Epithelial cell of proximal tubule (primary cell): ENCODE data around the gene C2orf72. TPM values are rescaled to one million over a fixed set of nuclear protein-coding genes. Genes with fewer than 3 reads are reported as not detected.

ENCODE experiments used
- DNase-seq: peaks from one replicate; pipeline ENCODE4 v3.0.0-alpha.2; 2011; ENCODE audit warnings: low read depth
- H3K4me3 ChIP-seq: 2 replicates; pipeline ENCODE4 v1.5.1; 2011; ENCODE audit warnings: low read depth, mild to moderate bottlenecking, low read length
- total RNA-seq: library from RNA; depleted of rRNA; stranded (reverse); fragments of >200 nt; gene quantifications from 2 replicates; pipeline ENCODE4 v1.2.3, GENCODE V29; 2015
- TF ChIP-seq, protein P1 (sequence below): conservative IDR thresholded peaks from 2 replicates; pipeline ENCODE4 v1.5.1; 2012; ENCODE audit warnings: low read depth, mild to moderate bottlenecking, low read length

The C2orf72 gene
- 0.29 and 3.8 TPM in 2 replicates for total RNA-seq

DNA sequence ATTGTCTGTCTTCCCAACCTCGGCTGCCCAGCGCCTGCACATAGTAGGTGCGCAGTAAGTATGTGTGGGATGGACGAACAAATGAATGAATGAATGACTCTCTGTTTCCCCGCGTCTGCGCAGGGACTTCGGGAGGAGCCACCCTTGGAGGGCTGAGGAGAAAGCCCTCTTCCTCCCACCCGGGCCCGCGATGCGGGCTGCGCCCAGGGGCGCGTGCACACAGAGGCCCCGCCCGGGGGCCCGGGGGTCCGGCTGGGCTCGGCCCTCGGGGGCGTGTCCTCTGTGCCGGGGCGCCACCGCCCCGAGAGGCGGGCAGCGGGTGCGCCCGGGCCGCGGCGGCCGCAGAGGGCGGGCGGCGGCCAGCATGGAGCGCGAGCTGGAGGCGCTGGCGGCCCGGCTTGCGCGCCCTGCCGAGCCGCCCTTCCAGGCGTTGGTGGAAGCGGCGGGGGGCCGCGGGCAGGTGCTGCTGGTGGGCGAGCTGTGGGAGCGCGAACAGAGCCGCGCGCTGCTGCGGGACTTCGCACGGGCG lies at the start of gene C2orf72:
C2orf72 (plus strand) TSS at position 322 of the 529 bp plus-strand sequence; CDS start at position 365, 43 bp downstream.
- DNase-seq, result no peak
- peak within 1 kb of the TSS; percentile 8 for H3K4me3 ChIP-seq
- TF ChIP-seq, protein P1, sequence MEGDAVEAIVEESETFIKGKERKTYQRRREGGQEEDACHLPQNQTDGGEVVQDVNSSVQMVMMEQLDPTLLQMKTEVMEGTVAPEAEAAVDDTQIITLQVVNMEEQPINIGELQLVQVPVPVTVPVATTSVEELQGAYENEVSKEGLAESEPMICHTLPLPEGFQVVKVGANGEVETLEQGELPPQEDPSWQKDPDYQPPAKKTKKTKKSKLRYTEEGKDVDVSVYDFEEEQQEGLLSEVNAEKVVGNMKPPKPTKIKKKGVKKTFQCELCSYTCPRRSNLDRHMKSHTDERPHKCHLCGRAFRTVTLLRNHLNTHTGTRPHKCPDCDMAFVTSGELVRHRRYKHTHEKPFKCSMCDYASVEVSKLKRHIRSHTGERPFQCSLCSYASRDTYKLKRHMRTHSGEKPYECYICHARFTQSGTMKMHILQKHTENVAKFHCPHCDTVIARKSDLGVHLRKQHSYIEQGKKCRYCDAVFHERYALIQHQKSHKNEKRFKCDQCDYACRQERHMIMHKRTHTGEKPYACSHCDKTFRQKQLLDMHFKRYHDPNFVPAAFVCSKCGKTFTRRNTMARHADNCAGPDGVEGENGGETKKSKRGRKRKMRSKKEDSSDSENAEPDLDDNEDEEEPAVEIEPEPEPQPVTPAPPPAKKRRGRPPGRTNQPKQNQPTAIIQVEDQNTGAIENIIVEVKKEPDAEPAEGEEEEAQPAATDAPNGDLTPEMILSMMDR, result no peak

DNA sequence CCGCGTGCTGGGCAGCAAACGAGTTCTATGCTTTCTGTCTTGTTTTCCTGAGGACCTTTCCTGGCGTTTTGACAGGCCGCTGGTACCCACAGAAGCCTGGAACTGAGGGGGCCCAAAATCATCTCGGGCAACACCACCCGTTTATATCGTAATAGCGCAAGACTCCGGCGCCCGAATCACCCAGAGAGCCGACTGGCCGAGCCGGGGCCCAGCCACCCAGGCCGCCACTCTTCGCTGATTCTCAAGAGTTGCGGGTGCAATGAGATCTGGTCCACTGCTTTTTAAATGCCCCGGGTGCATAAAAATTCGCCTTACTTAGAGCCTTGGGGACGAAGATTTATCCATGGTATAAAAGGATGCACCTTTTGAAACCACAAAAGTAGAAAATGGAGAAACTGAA lies 47.6 kb upstream of the C2orf72 start:
- DNase-seq, result no peak
- TF ChIP-seq, protein P1, result no peak

DNA sequence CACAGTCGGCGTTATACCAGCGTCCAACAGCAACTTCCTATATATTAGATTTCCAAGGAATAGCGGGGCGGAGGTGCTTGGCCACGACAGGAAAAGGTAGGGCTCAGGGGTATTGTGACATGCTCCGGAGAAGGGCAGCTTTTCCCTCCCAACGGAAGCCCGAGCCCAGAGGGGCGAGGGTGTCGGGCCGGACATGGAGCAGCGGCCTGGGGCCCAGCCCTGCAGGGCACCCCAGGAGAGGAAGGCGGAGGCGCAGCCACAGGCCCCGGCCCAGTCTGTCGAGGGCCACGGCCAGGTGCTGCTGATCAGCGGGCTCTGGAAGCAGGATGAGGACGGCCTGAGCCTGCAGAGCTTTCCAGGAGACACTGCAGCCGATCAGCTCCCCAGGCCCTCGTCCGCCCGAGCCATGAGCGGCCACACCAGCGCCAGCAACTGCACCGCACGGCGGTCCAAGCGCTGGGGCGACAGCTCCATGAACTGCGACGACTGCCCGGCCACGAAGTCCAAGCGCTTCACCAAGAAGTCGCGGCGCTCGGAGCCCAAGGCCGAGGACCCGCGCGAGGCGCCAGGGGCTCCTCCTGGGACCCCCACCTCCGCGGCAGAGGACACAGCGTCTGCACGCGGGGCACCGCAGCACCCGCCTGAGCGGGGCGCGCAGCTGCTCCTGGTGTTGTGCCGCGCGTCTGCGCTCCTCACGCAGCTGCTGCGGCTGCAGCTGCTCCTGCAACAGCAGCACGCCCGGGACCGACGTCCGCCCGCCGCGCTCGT lies 47.0 kb upstream of the C2orf72 start:
- TF ChIP-seq, protein P1, result no peak
- no peak overlapping the region for H3K4me3 ChIP-seq

More for the DNA sequence above, 47.6 kb upstream of the C2orf72 start:
- H3K4me3 ChIP-seq, result no peak overlapping the region

DNA sequence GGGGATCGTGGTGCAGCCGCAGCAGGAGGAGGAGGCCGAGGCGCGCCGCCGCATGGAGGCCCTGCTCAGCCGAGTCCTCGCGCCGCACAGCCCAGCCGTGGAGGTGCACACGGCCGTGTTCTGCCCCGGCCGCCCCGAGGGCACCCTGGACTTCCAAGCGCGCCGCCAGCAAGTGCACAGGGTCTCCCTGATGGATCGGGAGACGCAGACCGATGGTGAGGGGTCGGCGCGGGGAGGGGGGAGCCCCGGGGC lies 46.5 kb upstream of the C2orf72 start:
- no peak for DNase-seq
- TF ChIP-seq, protein P1, result no peak
- H3K4me3 ChIP-seq, result no peak overlapping the region

More for the DNA sequence above, 47.0 kb upstream of the C2orf72 start:
- DNase-seq, result no peak

DNA sequence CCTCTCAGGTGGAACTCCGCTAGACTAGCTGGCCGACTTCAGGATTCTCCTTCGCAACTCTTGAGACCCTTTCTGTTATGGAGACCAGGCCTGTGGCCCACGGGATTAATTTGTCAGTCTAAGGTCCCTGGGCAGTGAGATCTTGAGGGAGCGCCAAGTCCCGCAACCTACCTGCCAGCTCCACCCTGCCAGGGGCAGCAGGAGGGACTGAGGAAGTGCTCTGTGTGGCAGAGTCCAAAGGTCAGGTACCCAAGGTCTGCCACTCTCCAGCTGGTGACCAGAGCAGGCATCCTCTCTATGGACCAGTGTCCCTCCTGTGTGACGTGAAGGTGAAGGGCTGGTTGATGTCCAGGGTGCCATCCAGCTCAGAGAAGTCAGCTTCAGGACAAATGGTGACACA lies 45.7 kb upstream of the C2orf72 start:
- DNase-seq, result no peak
- TF ChIP-seq, protein P1, result no peak
- no peak overlapping the region for H3K4me3 ChIP-seq

DNA sequence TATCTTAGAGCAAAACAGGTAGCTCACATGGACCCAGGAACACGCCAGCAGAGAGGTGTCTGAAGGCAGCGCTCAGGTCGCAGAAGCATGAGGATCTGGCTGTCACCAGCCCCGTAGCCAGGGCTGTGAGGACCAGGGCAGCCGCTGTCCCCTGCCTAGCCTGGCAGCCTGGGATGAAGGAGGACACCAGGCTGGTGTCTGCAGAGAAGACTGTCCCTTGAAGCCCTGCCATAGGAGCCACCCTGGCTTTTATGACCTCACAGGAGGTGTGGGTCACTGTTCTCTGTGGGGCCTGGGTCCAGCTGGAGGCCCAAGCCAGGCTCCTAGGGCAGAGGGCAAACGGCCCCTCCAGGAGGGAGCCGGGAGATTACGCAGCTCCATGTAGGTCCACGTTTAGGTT lies 41.5 kb upstream of the C2orf72 start, which contains the start of gene SPATA3:
SPATA3 (plus strand) TSS at position 301 of the 400 bp plus-strand sequence. CDS start 113 bp downstream, outside the sequence.
- no peak within 1 kb of the TSS for H3K4me3 ChIP-seq
- TF ChIP-seq, protein P1, result no peak
- no peak for DNase-seq

DNA sequence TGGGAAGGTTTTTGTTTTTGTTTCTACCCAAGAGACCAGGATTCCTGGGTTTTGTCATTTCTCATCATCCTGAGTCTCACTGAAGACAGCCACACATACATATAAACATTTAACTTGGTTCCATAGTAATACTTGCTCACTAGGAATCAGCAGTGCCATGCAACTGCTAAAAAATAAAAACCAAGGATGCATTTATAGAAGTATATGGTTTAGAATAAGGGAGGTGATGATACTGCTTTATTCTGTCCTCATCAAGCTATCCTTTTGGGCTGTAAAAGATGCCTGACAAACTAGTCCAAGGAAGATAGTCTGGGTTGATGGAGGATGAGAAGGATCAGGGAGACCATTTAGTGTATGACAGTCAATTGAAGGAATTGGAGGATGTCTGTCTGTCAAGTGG lies 40.7 kb upstream of the C2orf72 start:
- no peak for DNase-seq
- H3K4me3 ChIP-seq, result no peak overlapping the region
- TF ChIP-seq, protein P1, result no peak
